Posterior cingulate gyrus (tissue), 11 donors: Measurements from ENCODE around the gene ELF1.

Experiments used
- DNase-seq, 10 donors: peaks; one replicate each; pipeline versions ENCODE4 v3.0.0 to v3.0.0-alpha.2; 2020 to 2021; ENCODE audit warnings: mixed read lengths in 3 of 10
- intact Hi-C: fragments of 100-400 bp; cut with DNase I; formaldehyde crosslinking; loops from one replicate; pipeline ENCODE4 v1.15.1; 2023

Gene ELF1

DNA sequence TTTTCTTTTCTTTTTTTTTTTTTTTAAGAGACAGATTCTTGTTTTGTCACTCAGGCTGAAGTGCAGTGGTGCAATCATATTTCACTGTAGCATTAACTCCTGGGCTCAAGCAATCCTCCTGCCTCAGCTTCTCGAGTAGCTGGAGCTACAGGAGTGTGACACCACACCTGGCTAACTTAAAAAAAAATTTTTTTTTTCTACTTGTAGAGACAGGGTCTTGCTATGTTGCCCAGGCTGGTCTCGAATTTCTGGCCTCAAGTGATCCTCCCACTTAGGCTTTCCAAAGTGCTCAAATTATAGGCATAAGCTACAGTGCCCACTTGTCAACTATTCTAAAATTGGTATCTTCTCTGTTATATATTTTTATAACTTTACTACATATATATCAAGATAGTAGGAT is 6.6 kb downstream of the ELF1 start:
- DNase-seq: no peak
- intact Hi-C loops: no loop called here

GRCh38 chr13:41011382-41011956 is 7.6 kb downstream of the ELF1 start:
- DNase-seq: peak in 1 of 10 donors; percentile 10
- intact Hi-C loops: no loop called here

GRCh38 chr13:41008349-41008980 is 10.7 kb downstream of the ELF1 start:
- intact Hi-C loops: no loop called here
- DNase-seq: no peak

DNA sequence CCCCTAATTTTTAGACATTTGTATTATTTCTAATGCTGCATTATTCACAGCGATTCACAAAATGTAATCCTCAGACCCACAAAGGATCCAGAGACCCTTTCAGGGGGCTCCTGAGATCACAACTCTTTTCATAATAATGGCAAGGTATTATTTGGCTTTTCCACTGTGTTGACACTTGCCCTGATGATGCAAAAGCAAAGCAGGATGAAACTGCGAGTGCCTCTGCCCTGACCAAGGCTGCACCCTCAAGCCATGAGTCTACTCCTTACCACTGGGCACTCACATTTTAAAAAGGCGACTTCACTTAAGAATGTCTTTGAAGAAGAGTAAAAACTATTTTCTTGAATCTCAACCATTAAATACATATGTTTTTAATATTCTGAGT is 11.4 kb downstream of the ELF1 start:
- DNase-seq: no peak
- intact Hi-C loops: no loop called here

GRCh38 chr13:41006978-41007743 is 12.0 kb downstream of the ELF1 start:
- intact Hi-C loops: no loop called here
- no peak for DNase-seq

- DNase-seq: no peak
- intact Hi-C loops: no loop called here
These were observed 12.8 kb downstream of the ELF1 start for GRCh38 chr13:41006306-41006705.

DNA sequence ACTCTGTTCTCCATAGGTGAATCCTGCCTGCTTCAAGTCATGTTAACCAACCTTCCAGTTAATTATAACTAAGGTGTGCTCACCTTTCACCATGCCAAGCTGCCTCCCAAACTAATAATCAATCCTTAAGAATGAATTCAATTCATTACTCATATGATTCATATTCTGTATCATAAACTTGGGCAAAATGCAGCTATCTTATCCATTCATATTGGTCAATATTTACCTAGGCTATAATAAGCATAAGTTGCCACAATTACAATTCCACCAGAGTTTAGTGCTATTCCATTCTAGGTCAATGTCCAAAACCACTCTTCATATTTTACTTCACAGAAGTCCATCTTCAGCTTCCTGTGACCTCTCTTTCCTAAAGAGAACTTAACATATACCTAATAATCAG is 13.4 kb downstream of the ELF1 start:
- intact Hi-C loops: no loop called here
- no peak for DNase-seq

DNA sequence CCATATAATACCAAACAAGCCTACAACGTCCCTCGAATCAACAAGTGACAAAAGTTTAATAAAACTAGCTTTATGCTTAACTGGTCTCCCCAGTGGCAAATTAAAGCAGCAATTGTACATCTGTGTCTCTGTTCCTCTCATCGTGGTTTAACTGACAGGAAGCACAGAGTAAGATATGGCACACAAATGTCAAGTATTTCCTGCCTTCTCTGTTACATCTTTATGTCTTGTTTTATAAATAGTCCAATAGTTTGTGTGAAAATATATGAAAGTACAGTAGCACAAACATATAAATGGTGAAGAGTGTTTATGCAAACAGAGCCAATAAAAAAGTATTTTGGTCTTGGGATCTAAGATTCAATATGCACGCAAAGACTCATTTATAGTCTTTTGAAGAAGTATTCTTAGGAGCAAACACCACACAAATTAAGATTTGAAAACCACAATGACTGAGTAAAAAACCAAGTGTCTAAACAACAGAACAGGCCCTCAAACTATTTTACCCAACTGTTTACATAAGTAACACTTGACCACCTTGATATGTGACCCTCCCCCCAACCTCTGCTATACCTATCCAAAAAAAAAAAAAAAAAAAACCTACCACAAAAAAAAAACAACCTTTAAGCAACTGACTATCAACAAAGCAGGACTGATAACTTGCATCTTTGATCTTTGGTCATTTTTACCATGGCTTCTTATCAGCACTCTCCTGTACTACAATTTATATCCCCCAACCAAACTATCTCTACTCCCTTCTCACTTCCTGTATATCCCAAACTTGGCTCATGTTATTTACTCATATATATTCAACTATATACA is 14.0 kb downstream of the ELF1 start:
- intact Hi-C loops: no loop called here
- no peak for DNase-seq

- intact Hi-C loops: no loop called here
- no peak for DNase-seq
These were observed 16.5 kb downstream of the ELF1 start for GRCh38 chr13:41002606-41003005.

- DNase-seq: no peak
- intact Hi-C loops: no loop called here
These were observed 17.4 kb downstream of the ELF1 start for GRCh38 chr13:41001695-41002094.

- intact Hi-C loops: no loop called here
- DNase-seq: no peak
These were observed 19.7 kb downstream of the ELF1 start for GRCh38 chr13:40999416-40999815.

DNA sequence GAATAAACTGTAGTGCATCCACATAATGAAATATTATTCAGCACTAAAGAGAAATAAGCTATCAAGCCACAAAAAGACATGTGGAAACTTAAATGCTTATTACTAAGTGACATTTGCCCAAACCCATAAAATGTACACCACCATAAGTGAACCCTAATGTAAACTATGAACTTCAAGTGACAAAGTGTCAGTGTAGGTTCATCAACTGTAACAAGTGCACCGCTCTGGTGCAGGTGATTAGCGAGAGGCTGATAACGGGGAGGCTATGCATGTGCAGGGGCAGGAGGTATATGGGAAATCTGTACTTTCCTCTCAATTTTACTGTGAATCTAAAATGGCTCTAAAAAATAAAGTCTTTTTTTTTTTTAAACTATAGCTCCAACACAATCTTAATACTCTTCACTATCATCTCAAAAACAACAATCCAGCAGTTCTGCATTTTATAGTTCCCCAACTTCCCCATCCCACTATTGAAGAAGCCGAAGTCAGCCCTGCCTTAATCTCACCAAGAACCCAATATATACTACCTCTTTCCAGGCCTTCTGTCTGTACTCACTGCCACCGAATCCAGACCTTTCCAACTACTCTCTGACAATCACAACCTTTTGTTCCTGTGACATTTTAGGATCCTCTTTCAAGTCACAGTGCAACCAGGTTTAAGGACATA is 22.6 kb downstream of the ELF1 start:
- peak in 1 of 10 donors; percentile 14 for DNase-seq
- intact Hi-C loops: no loop called here

- intact Hi-C loops: no loop called here
- DNase-seq: no peak
These were observed 23.1 kb downstream of the ELF1 start for GRCh38 chr13:40995997-40996396.

- no peak for DNase-seq
- intact Hi-C loops: loop anchor here (5.0 kb wide), 1 partner anchor 217 kb away; no protein-coding TSS in a partner anchor
These were observed 24.4 kb downstream of the ELF1 start for GRCh38 chr13:40994581-40995230.

GRCh38 chr13:40993987-40994386 is 25.1 kb downstream of the ELF1 start:
- intact Hi-C loops: loop anchor here (5.0 kb wide), 1 partner anchor 217 kb away; no protein-coding TSS in a partner anchor
- no peak for DNase-seq

- intact Hi-C loops: loop anchor here (5.0 kb wide), 1 partner anchor 216 kb away; no protein-coding TSS in a partner anchor
- no peak for DNase-seq
These were observed 26.2 kb downstream of the ELF1 start for GRCh38 chr13:40992678-40993518.

DNA sequence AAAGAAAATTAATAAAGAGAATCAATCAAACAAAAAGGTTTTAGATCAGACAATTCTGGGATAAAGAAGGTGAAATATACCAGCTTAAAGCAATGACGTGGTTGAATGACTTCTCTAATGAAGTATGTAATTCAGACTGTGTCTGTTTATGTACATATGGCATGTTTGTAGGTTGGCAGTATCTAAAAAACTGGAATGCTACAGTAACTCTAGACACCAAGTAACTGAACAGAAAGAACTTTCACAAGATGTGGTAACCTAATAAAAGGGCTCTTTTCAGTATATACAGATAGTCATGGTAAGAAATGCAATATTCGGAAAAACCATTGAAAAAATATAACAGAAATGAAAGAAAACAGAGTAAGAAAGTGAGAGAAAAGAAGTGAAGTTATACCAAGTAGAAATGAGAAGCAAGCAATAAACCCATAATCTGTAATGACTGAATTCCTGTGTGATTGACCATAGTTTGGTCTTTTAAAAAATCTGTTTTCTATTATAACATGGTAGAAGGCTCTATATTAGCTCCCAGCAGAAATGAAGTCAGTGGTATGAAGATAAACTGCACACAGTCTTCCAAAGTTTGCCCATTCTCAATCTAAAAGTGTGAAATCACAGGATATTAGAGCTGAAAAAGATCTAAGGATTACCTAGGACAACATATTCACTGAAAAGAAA is 31.4 kb downstream of the ELF1 start:
- no peak for DNase-seq
- intact Hi-C loops: loop anchor here (5.0 kb wide), 1 partner anchor 75 kb away; the partner anchor contains the start of gene WBP4
